Stimulated activated CD4-positive, alpha-beta T cell treated with anti-CD3 and anti-CD28 coated beads, Interleukin-15, amount 100 ng/mL, for 24 hours (primary cell): Measurements from ENCODE around the gene ZNF609.

Experiments used
- DNase-seq: peaks from one replicate; pipeline ENCODE4 v3.0.0-alpha.2; 2020

ZNF609 gene

DNA sequence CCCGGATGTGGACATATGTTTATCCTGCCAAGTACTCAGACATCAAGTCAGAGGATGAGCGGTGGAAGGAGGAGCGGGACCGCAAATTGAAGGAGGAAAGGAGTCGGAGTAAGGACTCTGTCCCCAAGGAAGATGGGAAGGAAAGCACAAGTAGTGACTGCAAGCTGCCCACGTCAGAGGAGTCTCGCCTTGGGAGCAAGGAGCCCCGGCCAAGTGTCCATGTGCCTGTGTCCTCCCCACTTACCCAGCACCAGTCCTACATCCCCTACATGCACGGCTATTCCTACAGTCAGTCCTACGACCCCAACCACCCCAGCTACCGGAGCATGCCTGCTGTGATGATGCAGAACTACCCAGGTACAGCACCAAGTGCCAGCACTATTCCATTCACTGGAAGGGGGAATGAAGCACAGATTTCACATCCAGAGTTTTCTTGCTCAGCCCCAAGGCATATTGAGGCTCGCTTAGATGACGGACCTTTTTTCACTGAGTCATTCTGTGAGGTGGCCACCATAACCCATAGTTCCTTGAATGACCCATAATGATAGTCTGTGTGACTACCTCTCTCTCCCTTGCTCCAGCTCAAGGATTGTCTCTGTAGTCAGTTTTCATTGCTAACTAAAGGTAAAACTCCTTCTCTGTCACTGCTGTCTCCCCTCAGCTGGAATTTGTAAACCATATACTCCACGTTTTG, 217.9 kb downstream of the ZNF609 start:
- DNase-seq: no peak

DNA sequence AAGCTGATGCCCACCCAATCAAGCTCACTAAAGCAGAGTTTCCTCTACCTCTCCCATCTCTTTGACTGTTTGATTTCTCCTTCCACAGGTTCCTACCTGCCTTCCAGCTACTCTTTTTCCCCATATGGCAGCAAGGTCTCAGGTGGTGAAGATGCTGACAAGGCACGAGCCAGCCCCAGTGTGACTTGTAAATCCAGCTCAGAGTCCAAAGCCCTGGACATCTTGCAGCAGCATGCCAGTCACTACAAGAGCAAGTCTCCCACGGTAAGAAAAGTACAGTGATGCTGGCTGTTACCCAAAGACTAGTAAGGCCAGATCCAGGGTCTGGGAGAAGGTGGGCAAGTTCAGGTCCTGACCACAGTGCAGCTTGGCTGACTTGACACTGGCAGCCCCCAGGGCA, 219.7 kb downstream of the ZNF609 start:
- DNase-seq: no peak

DNA sequence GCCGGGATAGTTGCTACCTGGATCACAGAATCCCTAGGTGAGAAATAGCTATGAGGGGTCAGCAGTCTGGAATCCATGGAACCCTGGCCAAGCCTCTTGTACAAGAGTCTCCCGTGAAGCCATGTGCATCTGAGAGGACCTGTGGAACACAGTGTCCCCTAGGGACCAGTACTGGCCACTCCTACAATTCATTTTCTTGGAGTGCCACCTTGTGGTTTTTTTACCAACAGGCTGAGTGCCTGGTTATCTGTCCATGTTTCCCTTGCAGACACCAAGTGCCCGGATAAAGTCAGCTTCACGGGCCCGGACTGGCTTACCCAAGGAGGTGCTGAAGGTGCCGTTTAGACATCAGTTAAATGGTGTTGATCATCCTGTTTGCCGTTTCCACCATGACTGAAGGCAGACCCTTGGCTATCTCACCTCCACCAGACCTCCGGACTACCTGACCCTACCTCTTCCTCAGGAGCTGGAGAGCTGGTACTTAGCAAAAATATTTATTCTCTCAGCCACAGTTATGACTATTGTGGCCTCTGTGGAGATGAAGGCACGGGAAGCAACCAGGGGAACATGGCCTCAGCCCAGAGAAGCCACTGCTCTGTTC, 221.1 kb downstream of the ZNF609 start:
- no peak for DNase-seq

DNA sequence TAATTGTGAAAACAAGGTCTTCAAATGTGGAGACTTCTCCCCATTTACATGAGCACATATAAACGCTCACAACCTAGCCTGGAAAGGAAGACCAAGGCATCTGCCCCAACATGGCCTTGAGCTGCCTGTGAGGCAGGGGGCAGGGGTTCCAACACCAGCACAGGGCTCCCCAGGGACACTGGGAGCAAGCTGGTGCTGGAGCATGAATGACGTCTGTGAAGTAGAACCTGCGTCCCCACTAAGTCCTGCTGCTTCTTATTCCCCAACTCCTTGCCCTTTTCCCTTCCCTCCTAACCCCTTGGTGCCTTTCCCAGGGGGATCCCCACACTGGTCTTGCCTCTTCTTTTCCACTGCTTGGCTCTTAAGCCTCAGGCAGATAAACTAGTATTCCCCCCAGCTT, 221.9 kb downstream of the ZNF609 start:
- DNase-seq: no peak

DNA sequence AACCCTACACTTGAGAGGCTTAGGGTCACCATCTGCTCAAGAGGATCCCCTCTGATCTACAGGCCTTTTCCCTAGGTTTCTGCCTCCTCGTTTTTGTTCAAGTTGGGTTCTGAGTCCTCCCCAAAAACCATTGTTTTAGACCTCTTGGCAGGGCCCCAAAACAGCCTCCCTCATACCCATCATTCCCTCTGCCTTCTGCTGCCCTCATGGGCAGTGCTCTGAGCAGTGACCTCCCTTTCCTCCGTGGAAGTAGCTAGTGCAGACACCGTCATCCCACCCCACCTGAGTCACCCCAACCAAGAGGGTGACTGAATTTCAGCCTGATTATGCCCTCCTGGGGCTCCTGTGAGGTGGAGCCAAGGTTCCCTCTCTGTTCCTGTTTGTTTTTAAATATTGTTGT, 223.0 kb downstream of the ZNF609 start:
- DNase-seq: no peak

DNA sequence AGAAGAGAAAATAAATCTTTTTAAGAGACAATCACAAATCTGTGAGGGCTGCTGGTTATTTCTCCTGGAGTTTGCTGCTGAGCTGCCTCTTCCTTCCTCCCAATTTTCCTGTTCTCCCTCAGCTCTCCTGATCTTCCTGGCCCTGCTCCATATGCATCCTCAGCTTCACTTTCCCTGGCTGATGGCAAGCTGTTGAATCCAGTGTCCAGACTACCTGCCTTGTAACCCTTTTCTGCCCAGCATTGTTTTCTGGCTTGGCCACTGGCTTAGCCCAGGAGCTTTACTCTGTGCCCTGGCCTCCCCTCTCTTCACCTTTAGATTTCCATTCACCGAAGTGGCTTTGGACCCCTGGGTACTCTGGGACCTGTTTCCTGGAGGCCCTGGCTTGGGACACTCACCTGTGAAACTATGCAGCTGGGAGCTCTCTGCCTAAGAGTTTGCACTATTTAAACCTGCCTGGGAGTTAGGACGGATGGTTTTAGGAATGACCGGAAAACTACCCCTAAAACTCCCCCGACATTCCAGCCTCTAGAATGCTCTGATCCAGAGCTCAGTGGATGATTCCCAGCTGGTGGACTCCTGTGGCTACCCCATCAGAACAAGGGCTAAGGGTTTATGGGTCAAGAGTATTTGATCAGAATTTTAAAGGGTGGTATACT, 225.0 kb downstream of the ZNF609 start:
- no peak for DNase-seq

DNA sequence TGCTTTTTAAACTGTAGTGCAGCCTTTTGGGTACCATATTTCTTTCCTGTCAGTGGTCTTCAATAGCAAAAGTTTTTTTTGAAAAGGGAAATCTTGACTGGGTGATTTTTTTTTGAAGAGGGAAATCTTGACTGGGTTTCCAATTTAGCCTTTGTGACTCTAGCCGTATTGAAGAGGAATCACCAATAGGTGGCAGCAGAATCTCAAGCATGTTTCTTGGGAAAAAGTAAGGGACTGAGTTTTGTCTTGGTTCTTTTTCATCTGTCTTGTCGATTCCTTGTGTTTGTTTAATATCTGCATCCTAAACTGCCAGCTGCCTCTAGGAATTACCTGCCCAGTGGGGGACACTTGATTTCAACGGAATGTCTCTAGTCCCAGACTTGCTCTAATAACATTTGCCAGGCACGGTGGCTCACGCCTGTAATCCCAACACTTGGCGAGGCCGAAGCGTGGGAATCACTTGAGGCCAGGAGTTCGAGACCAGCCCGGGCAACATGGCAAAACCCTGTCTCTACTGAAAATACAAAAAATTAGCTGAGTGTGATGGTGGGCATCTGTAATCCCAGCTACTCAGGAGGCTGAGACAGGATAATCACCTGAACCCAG, 225.9 kb downstream of the ZNF609 start:
- DNase-seq: peak; percentile 22

DNA sequence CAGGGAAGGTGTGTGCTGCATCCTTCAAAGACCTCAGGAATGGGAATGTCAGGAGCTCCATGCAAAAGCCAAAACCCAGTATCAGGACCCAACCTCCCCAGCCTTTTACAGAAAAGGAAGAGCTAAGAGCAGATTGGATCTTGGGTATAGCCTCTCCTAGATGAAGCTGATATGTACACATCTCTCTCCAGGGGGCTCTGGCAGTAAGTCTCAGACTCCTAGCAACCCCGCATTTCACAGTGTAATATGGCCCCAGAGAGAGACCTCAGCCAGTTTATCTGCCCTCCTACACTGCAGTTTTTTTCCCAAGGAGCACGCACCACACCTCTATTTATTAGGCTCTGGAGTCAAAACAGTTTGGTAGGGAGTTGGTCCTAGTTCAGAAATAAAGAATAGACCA, 226.8 kb downstream of the ZNF609 start:
- no peak for DNase-seq

DNA sequence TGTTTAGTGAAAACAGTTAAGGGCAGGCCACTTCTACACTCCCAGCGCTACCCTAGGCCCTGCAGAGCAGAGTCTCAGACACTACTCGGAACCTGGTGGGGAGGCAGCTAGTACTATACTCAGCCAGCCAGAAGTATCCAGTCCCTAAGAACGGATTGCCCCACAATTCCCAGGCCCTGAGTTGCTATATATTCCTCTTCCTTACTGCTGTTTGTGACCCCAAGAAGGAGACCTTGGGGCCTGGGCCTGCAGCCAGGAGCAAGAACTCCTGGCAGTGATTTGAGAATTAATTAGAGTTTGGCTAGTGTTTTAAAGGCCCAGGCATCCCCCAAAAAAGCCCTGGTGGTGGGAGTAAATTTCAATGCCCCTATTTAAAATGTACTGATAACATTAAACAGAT, 227.3 kb downstream of the ZNF609 start:
- no peak for DNase-seq

DNA sequence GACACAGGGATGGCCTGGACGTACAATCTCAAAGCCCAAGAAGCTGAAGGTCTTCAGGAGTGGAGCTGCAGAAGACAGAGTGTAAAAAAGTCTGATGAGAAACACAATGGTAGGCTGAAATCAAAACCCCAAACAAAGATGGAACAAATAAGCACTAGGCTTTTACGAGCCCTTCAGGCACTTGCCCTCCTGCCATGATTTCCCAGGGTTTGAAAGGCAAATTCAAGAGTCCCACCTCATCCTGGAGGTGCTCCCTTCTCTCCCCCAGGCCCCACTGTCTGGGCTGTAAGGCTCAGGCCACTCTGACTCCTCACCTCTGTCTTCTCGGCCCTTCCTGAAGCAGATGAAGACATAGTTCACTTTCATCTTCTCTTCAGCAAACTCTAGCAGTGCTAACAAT, 228.4 kb downstream of the ZNF609 start:
- DNase-seq: no peak

DNA sequence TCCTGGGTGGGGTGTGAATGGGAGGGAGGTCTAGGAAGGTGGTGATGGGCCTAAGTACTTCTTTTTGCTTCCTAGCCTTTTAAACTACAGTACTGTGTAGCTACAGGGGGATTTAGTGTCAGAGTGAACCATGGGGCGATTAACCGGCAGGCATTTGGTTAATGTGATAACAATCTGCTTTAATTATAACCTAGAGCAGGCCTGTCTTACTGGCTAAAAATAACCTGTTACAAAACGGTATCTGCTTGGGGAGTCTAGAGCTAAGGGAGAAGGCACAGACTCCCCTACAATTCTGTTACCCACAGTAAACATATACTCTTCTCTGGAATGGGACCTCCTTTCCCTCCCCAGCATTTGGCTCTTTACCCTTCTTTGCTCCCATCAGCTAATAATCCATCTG, 229.6 kb downstream of the ZNF609 start:
- no peak for DNase-seq

DNA sequence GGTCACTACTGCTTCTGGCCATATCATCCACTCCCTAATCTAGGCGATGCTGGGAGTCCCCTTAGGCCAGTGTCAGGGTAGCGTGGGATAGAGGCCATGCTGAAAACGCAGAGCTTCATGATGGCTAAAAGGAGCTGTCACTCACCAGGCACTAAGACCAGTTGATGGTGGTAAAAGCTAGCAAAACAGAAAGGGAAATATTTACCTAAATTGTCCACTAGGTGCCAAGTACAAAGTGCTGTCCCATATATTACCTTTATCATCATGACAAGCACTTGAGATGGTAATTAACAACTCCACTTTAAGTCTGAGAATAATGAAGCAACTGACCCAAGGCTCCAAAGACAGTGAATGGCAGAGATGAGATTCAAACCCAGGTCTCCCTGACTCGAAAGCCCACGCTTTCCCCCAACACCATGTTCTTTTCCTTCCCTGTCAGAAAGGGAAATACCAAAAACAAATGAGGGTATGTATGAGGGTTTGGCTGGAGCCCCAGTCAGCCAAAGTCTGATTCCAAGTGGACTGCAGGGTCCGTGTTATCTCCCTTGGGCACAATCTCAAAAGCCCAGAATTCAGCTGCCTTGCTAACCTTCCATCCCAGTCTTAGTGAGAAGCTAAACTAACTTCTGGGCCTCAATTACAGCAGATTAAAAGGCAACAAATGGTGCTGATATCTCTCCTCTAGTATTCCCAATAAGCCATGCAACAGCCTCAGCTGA, 230.4 kb downstream of the ZNF609 start:
- DNase-seq: no peak

DNA sequence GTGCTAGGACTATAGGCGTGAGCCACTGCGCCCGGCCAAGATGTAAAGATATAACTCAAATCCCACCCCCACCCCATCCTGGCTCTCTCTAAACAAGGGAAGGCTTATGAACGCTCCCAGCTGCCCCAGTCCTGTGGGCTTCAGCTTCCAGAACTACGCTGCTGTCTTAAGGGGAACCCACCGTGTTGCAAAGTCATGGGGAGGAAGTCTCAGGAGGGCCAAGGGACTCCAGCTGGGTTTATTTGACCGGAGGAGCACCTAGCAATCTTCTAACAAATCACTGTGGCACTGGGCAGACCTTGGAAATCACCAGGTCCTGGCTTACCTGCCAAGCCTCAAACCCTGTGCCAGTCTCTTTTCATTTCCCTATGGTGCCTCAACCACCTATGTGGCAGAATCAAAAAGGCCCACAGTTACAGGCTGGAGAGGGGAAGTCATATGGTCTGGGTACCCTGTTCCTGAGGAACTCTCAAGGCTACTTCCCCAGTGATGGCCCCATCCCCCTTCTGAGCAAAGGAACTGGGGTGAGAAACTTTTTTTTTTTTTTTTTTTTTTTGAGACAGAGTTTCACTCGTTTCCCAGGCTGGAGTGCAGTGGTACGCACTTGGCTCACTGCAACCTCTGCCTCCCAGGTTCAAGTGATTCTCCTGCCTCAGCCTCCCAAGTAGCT, 231.7 kb downstream of the ZNF609 start:
- DNase-seq: no peak

DNA sequence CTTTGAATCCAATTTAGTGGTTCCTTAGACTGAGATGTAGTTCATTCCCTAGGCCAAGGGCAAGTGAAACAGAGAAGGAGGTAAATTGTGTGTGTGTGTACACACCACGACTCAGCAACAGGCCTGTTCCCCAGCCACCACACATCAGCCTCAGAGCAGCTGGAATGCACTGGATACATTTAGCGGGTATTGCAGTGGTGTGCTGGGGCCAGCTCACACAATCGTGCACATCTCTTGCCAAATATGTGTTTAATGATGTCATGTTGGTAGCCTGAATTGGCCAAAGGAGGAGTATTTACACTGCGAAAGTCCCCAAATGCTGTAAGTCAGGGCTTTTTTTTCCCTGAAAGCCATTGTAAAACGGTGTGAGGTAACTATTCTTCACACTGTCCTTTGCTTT, 232.8 kb downstream of the ZNF609 start:
- DNase-seq: no peak

DNA sequence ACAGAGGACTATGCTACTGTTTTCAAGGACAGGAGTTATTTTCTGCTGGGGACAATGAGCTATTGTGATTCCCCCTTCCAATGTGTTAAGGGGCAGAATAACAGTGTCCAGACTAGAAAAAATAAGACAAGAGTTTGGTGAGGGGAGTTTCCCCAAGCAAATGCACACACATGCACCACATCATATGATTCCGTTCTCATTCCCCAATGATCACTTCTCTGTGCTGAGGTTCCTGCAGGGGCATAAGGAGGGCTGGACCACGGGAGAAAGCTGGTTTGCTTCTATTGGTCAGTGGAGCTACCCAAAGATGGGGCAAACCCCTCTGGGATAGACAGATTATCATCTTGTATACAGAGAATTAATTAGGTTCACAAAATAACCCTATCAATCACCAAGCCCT, 234.4 kb downstream of the ZNF609 start:
- DNase-seq: no peak

DNA sequence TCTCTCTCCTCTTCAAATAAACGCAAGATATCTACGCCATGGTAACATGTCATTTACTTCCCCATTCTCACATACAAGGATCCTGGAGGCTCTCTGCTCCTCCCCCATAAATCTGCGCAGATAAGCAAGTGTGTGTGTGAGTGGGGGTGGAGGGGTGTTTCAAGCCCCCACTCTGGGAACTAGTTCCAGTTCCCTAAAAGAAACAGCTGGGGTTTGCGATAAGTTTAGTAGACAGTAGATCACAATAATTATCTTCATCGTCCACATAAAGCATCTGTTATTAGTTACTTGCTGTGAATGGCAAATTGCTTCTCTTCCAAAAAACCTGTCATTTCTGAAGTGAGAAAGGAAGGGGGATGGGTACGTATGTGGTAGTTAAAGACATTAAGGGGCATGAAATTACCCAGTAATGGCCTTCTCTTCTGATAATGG, 235.2 kb downstream of the ZNF609 start:
- no peak for DNase-seq

DNA sequence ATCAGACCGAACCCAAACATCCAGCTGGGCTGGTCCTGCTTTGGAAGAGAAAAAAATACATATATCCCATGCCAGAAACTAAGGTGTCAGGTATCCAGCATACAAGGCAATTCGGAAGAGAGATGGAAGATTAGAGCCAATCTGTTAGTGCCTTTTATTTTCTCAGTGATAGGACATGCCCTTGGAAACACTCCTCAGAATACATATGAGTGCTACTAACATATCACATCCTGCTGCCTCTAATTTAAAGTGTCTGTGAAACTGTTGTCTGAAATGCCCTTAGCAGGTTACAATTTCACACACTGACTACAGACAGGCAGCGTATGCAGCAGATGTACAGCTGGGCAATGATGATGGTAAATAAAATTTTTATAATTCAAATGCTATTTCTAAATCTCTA, 236.1 kb downstream of the ZNF609 start:
- DNase-seq: no peak

DNA sequence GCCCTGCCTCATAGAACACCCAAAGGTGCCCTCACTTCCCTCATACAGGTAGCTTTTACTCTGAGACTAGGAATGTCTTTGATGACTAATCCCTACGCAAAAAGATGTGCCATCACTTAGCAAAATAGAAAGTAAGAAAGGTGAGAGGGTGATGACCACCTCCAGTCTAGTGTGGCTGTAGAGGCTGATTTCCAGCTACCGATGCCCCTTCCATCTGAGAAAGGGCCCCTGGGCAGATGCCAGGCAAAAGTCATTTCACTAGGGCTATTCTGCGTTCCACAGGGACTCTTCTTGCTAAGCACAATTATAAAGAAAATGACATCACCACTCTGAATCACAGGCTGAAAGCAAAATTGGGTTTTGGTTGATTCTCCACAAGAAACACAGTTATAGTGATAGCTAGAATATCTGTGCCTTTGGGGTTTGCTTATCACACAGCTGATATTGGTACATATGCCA, 237.6 kb downstream of the ZNF609 start:
- peak; percentile 65 for DNase-seq

DNA sequence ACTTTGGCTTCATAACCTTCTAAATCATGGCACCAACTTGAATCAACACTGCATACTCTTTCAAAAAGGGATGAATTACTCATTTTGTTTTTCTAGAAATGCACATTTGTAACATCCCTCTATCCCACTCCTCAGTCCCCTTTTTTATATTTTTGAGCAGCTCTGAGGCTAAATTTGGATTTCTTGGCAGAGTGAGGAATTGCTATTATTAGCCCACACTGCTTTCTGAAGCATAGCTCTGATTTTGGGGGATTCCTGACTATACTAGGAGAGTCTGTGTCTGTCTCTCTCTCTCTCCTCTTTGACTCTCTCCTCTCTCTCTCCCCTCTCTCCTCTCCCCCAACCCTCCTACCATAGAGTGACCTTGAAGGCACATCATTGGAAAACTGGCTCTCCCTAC, 238.4 kb downstream of the ZNF609 start:
- DNase-seq: no peak

DNA sequence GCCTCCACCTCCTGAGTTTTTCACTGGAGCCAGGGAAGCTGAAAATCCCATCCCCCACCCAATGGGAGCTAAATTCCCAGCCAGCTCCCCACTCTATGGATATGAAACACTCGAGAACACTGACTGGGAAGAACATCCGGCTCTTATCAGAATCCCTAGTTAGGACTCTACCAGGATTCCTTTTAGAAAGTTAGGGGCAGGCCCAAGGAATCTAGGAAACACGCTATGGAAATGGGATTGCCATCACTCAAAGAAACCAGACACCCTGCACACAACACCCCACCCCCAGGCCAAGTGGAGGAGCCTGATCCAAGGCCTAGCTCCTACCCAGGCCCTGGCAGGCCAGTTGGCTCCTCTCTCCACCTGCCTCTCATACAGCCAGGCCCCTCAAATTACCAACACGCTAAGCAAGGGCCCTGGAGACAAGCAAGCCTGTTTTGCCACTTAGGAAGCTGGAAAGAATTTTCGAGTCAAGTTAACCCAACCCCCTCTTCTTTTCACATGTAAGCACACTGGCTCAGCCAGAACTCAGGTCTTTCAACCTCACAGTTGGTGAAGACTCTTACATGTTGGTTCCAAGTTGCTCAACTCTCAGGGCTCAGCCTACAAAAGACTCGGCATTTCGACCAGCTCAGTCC, 239.5 kb downstream of the ZNF609 start:
- no peak for DNase-seq

DNA sequence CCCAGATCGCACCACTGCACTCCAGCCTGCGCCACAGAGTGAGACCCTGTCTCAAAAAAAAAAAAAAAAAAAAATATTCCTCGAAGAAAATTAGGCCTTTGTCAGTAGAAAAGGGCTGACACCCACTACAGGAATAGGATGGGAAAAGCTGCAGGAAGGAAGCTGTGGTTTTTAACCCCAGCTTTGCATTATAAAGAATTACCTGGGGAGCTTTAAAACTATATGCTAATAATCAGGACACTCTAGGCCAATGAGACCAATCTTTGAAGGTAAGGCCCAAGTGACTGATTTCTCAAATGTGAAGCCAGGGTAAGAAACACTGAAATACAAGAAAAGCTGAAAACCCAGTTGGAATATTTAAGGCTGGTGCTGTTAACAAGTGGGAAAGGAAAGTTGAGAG, 240.7 kb downstream of the ZNF609 start:
- no peak for DNase-seq

DNA sequence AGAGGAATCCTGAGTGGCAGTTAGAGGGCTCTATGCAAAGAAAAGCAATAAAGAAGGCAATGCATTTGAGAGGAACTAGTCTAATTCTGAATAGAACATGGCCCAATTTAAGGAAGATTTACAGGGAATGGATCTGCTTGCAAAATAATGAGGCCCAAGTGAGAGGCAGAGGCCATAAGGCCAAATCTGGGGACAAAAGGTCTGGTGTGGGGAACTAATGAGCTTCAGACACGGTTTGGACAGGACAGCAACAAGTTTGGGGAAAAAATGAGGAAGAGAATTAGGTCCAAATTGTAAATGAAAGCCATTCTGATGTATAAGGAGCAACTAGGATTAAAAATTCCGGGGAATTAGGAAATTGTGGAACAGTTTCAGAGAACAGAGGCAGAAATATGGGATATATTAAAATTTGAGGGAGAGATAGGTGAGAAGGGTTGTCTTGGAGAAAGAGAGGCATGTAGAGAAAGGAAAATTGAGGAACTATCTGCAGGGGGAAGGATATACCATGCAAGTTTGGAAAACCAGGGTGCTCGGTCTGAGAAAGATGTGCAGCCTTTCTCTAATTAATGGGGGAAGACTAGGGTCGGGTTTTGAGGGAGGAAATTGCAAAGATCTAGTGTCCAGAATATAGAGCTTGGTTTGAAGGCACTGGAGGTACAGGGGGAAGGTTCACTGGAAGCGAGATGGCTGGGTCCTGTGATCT, 241.3 kb downstream of the ZNF609 start:
- DNase-seq: no peak
